ENCODE results near the gene SBF2.

DNA sequence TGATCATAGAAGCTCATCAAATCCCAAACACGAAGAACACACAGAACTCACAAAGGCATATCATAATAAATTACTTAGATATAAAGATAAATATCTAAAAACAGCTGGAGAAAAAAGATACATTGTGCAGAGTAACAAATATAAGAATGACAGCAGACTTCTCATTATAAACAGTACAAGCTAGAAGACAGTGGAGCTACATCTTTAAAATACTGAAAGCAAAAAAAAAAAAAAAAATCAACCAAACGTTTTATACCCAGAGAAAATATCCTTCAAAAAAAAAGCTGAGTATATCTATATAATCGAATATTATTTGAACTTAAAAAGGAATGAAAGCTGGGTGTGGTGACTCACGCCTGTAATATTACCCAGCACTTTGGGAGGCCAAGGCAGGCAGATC lies 90.0 kb downstream of the SBF2 start:
- TF ChIP-seq, protein P1, sequence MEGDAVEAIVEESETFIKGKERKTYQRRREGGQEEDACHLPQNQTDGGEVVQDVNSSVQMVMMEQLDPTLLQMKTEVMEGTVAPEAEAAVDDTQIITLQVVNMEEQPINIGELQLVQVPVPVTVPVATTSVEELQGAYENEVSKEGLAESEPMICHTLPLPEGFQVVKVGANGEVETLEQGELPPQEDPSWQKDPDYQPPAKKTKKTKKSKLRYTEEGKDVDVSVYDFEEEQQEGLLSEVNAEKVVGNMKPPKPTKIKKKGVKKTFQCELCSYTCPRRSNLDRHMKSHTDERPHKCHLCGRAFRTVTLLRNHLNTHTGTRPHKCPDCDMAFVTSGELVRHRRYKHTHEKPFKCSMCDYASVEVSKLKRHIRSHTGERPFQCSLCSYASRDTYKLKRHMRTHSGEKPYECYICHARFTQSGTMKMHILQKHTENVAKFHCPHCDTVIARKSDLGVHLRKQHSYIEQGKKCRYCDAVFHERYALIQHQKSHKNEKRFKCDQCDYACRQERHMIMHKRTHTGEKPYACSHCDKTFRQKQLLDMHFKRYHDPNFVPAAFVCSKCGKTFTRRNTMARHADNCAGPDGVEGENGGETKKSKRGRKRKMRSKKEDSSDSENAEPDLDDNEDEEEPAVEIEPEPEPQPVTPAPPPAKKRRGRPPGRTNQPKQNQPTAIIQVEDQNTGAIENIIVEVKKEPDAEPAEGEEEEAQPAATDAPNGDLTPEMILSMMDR (IDR thresholded peaks at IDR 0.05 in 8 of 11, conservative IDR thresholded peaks at IDR 0.05 in 3 of 11), result no peak
- TF ChIP-seq POLR2A (IDR thresholded peaks at IDR 0.05), result no peak

Data from spleen (tissue), 7 donors.